NCI-H2029 (cell line): ENCODE measurements around the gene BCL7B.
"Not testable (repeated sequence)": the region's sequence is repeated elsewhere in the genome, so short reads cannot be mapped to it uniquely, and the experiment has no call there.

Source experiments
- DNase-seq: peaks from one replicate; lab custom pipeline; 2025; lab: John Stamatoyannopoulos, UW

The BCL7B gene

GRCh38 chr7:73495507-73495906, 62.0 kb downstream of the BCL7B start:
- DNase-seq, result not testable (repeated sequence)

- no peak for DNase-seq
Measured at GRCh38 chr7:73489976-73490375, 67.5 kb downstream of the BCL7B start.

- no peak for DNase-seq
Measured at GRCh38 chr7:73487486-73487885, 70.0 kb downstream of the BCL7B start.
